Right lobe of liver (tissue), 6 donors: ENCODE measurements around the gene E2F6. TPM values are rescaled to one million over a fixed set of nuclear protein-coding genes. Genes with fewer than 3 reads are reported as not detected.

ENCODE experiments used
- ATAC-seq, 4 donors: fragments of 200-7000 bp; cut with Tn5 transposase; one replicate each; pipeline ENCODE4 v1.9.1; 2020; ENCODE audit warnings: mild to moderate bottlenecking in 4 of 4, moderate library complexity in 4 of 4
- DNase-seq, 3 donors: peaks; one replicate each; pipeline ENCODE4 v3.0.0-alpha.2; 2020
- H3K27ac ChIP-seq, 3 donors: fragments of 200-600 bp; one replicate each; pipeline ENCODE4 v1.8.0; 2022
- H3K27me3 ChIP-seq, 2 donors: fragments of 200-600 bp; one replicate each; pipeline ENCODE4 v1.8.0; 2022
- H3K36me3 ChIP-seq, 4 donors: fragments of 200-600 bp; sonication (generic) in 1 of 4; one replicate each; pipeline versions ENCODE4 v1.5.1 to v1.8.0; 2017 to 2022; ENCODE audit warnings: control low read depth in 1 of 4
- H3K4me1 ChIP-seq, 4 donors: fragments of 200-600 bp; sonication (generic) in 1 of 4; one replicate each; pipeline versions ENCODE4 v1.5.1 to v1.8.0; 2017 to 2022; ENCODE audit warnings: control low read depth in 1 of 4
- H3K4me3 ChIP-seq, 3 donors: fragments of 200-600 bp; one replicate each; pipeline ENCODE4 v1.8.0; 2022
- H3K9me3 ChIP-seq, 4 donors: fragments of 200-600 bp; sonication (generic) in 1 of 4; one replicate each; pipeline versions ENCODE4 v1.5.1 to v1.8.0; 2017 to 2022; ENCODE audit warnings: control low read depth in 1 of 4
- CTCF ChIP-seq, 4 donors: fragments of 200-600 bp in 3 of 4; fragments of 450-650 bp in 1 of 4; IDR thresholded peaks; one replicate each; pipeline versions ENCODE4 v1.5.1 to v1.8.0; 2016 to 2022; ENCODE audit warnings: antibody characterized with exemption in 4 of 4, mild to moderate bottlenecking in 2 of 4
- POLR2A ChIP-seq: fragments of 450-650 bp; IDR thresholded peaks from one replicate; pipeline ENCODE4 v1.6.1; 2017; ENCODE audit warnings: antibody characterized with exemption, mild to moderate bottlenecking
- WGBS: methylation state at CpG from one replicate; pipeline ENCODE4 v1.1.6; 2018; ENCODE audit warnings: low coverage, low lambda C conversion rate; ENCODE audit not compliant: insufficient coverage; ENCODE audit errors: missing lambda C conversion rate; 5-methylcytosine and 5-hydroxymethylcytosine counted together
- intact Hi-C, 2 donors: fragments of 100-400 bp; cut with DNase I; formaldehyde crosslinking; loops; one replicate each; pipeline versions ENCODE4 v1.11.2 to v1.14.1; 2022
- total RNA-seq, 6 experiments: library from RNA; depleted of rRNA in 2 of 6; stranded (reverse); fragments of >200 nt in 2 of 6; fragmentation: NEBNext Ultra II Directional in 3 of 6; extraction: Animal tissue kit (Norgen Biotek cat#: 25700) in 3 of 6; gene quantifications; one replicate each; pipeline versions ENCODE4 v1.1.0 to v1.2.4, GENCODE V29; 2016 to 2023
- donor health status: DM: no; HTN: yes; CAD: no.
- donor health status: DM: no; HTN: no; CAD: no.
- donor health status: DM: no; HTN: no; CAD: no.
- donor health status: DM: no; HTN: yes; CAD: no.
- donor health status: DM: no; HTN: yes; CAD: no.

E2F6 gene
- total RNA-seq, 6 experiments from 2014 or later = 4.4 to 9.9 (median 5.8) TPM

GRCh38 chr2:11421863-11422490, 44.0 kb downstream of the E2F6 start:
- WGBS = 62% methylated on average over 6 of the region's 7 CpGs
- peaks cover 0 to 9% (median 0%) of the 10 kb centered on the region in 4 donors for H3K4me1 ChIP-seq
- TF ChIP-seq CTCF (IDR thresholded peaks at IDR 0.05) (no peak), POLR2A (no peak)
- no peak overlapping the region for H3K27ac ChIP-seq
- no peaks in the 10 kb centered on the region for H3K36me3 ChIP-seq
- no peaks in the 10 kb centered on the region for H3K27me3 ChIP-seq
- intact Hi-C loops = no loop called here
- H3K9me3 ChIP-seq = no peaks in the 10 kb centered on the region
- ATAC-seq (no peak), DNase-seq (no peak)
- H3K4me3 ChIP-seq = no peak overlapping the region

- no peak for ATAC-seq
- Histone ChIP-seq H3K4me1 (peaks cover 0 to 9% (median 0%) of the 10 kb centered on the region in 4 donors), H3K36me3 (no peaks in the 10 kb centered on the region), H3K27ac (no peak overlapping the region), H3K4me3 (no peak overlapping the region), H3K9me3 (no peaks in the 10 kb centered on the region), H3K27me3 (no peaks in the 10 kb centered on the region)
- TF ChIP-seq POLR2A (no peak), CTCF (IDR thresholded peaks at IDR 0.05) (no peak)
- no peak for DNase-seq
- WGBS = 87% methylated on average over 6 of the region's 9 CpGs
- intact Hi-C loops = no loop called here
Measured at GRCh38 chr2:11420671-11421070, 45.3 kb downstream of the E2F6 start.

- Histone ChIP-seq H3K4me3 (no peak overlapping the region), H3K27me3 (no peaks in the 10 kb centered on the region), H3K27ac (no peak overlapping the region), H3K36me3 (no peaks in the 10 kb centered on the region), H3K9me3 (no peaks in the 10 kb centered on the region), H3K4me1 (peaks cover 0 to 9% (median 0%) of the 10 kb centered on the region in 4 donors)
- intact Hi-C loops = no loop called here
- TF ChIP-seq CTCF (IDR thresholded peaks at IDR 0.05) (no peak), POLR2A (no peak)
- ATAC-seq = no peak
- WGBS = 87% methylated on average over 2 of the region's 2 CpGs
- DNase-seq = no peak
Measured at GRCh38 chr2:11420190-11420589, 45.8 kb downstream of the E2F6 start.

- TF ChIP-seq POLR2A (no peak), CTCF (IDR thresholded peaks at IDR 0.05) (no peak)
- Histone ChIP-seq H3K4me1 (peaks cover 0 to 9% (median 0%) of the 10 kb centered on the region in 4 donors), H3K27ac (no peak overlapping the region), H3K4me3 (no peak overlapping the region), H3K36me3 (no peaks in the 10 kb centered on the region), H3K9me3 (no peaks in the 10 kb centered on the region), H3K27me3 (no peaks in the 10 kb centered on the region)
- intact Hi-C loops = no loop called here
- no peak for DNase-seq
- peak in 1 of 4 donors; percentile 33 for ATAC-seq
- WGBS = 51% methylated on average over 7 of the region's 8 CpGs
Measured at GRCh38 chr2:11419781-11420180, 46.2 kb downstream of the E2F6 start.
